Measurements from ENCODE around the gene CCDC92B. TPM values are rescaled to one million over a fixed set of nuclear protein-coding genes. Genes with fewer than 3 reads are reported as not detected.

The CCDC92B gene
- total and polyA plus RNA-seq, 2 experiments from 2014 or later, result 0.10 TPM; not detected in 1

GRCh38 chr17:2712300-2713043, 37.0 kb downstream of the CCDC92B start:
- 81% methylated on average over 36 of the region's 36 CpGs for WGBS (ENCODE audit: low lambda C conversion rate, missing lambda C conversion rate)
- Histone ChIP-seq H3K36me3 (replicated peaks; ENCODE audit: insufficient read depth, low read depth) (no peaks in the 10 kb centered on the region), H3K9me2 (replicated peaks; ENCODE audit: insufficient read depth) (no peaks in the 10 kb centered on the region), H3K27ac (peak overlapping the region; percentile 52), H3K4me2 (peak overlapping the region; percentile 81), H4K20me1 (ENCODE audit: insufficient read depth, poor library complexity, severe bottlenecking) (peaks cover 30% of the 10 kb centered on the region), H3K79me2 (peaks cover 38% of the 10 kb centered on the region), H2AFZ (peak overlapping the region; percentile 95), H3K4me3 (no peak overlapping the region), H3K4me1 (ENCODE audit: insufficient read depth) (peaks cover 35% of the 10 kb centered on the region), H3K9me3 (ENCODE audit: low read depth) (no peaks in the 10 kb centered on the region), H3K27me3 (no peaks in the 10 kb centered on the region)
- TF ChIP-seq CTCF (IDR thresholded peaks at IDR 0.05; ENCODE audit: poor library complexity), result no peak
- TF ChIP-seq EZH2 (IDR thresholded peaks at IDR 0.05; ENCODE audit: borderline replicate concordance), result no peak
- TF ChIP-seq EZH2phosphoT487 (IDR thresholded peaks at IDR 0.05; ENCODE audit: low read depth, severe bottlenecking, unreplicated experiment), result no peak
- no peak for DNase-seq (ENCODE audit: low spot score)

DNA sequence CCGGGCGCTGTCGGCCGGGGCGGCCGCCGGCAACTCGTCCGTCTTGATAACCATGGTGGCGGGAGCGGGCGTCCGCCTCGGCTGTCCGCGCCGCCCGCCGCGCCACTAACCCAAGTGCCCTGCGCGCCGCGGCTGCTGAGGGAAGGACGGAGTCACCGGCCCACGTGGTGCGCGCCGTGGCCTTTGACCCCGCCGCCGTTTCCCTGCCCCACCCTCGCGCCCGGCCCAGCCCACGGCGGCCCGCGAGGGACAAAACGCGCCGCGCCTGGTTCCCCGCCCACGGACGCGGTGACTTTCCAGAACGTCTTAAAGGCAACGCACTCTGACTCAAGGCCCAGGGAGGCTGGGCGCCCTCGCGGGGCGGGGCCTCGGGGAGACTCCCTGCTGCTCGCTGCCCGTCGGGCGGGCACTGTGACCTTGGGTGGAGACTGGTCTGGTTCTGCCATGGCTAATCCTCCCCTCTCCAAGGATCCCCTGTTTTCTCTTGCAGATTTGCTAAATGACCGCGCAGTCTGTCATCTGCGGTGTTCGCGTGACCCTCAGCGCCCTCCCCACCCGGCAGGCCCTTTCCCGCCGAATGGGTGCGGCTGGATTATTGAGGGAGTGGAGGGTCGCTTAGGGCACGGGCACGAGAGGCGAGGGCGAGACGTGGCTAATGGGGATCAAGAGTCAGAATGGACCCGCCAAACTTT, 37.7 kb downstream of the CCDC92B start, which contains the start of gene CLUH:
TSS of gene CLUH (minus strand) at position 157 of the 692 bp plus-strand sequence. CDS start at position 54, 103 bp downstream.
- WGBS (ENCODE audit: low lambda C conversion rate, missing lambda C conversion rate), result 12% methylated on average over 68 of the region's 76 CpGs
- H3K9me2 ChIP-seq (replicated peaks; ENCODE audit: insufficient read depth), result no peaks in the 10 kb centered on the region
- no peak for TF ChIP-seq CTCF (IDR thresholded peaks at IDR 0.05; ENCODE audit: poor library complexity)
- H4K20me1 ChIP-seq (ENCODE audit: insufficient read depth, poor library complexity, severe bottlenecking), result peaks cover 36% of the 10 kb centered on the region
- peak within 1 kb of the TSS; percentile 82 for H3K4me3 ChIP-seq
- DNase-seq (ENCODE audit: low spot score), result peak; percentile 98
- no peaks in the 10 kb centered on the region for H3K36me3 ChIP-seq (replicated peaks; ENCODE audit: insufficient read depth, low read depth)
- H3K9me3 ChIP-seq (ENCODE audit: low read depth), result no peaks in the 10 kb centered on the region
- H3K4me2 ChIP-seq, result peak within 1 kb of the TSS; percentile 96
- H3K27ac ChIP-seq, result peak within 1 kb of the TSS; percentile 55
- H3K27me3 ChIP-seq, result no peaks in the 10 kb centered on the region
- H3K4me1 ChIP-seq (ENCODE audit: insufficient read depth), result peaks cover 35% of the 10 kb centered on the region
- H2AFZ ChIP-seq, result peak within 1 kb of the TSS; percentile 95
- peaks cover 45% of the 10 kb centered on the region for H3K79me2 ChIP-seq

GRCh38 chr17:2710803-2711607, 38.4 kb downstream of the CCDC92B start:
- peaks cover 52% of the 10 kb centered on the region for H3K79me2 ChIP-seq

More at GRCh38 chr17:2710803-2711607, 38.4 kb downstream of the CCDC92B start:
- Histone ChIP-seq H4K20me1 (ENCODE audit: insufficient read depth, poor library complexity, severe bottlenecking) (peaks cover 38% of the 10 kb centered on the region), H3K27ac (peak overlapping the region; percentile 55), H3K4me2 (peak overlapping the region; percentile 96), H3K27me3 (no peaks in the 10 kb centered on the region), H3K9me3 (ENCODE audit: low read depth) (no peaks in the 10 kb centered on the region), H3K36me3 (replicated peaks; ENCODE audit: insufficient read depth, low read depth) (no peaks in the 10 kb centered on the region), H3K9me2 (replicated peaks; ENCODE audit: insufficient read depth) (no peaks in the 10 kb centered on the region), H3K4me3 (peak overlapping the region; percentile 82), H3K4me1 (ENCODE audit: insufficient read depth) (peaks cover 36% of the 10 kb centered on the region), H2AFZ (no peak overlapping the region)
- DNase-seq (ENCODE audit: low spot score), result peak; percentile 56
- WGBS (ENCODE audit: low lambda C conversion rate, missing lambda C conversion rate), result 2% methylated on average over 66 of the region's 82 CpGs
- no peak for TF ChIP-seq EZH2phosphoT487 (IDR thresholded peaks at IDR 0.05; ENCODE audit: low read depth, severe bottlenecking, unreplicated experiment)
- no peak for TF ChIP-seq CTCF (IDR thresholded peaks at IDR 0.05; ENCODE audit: poor library complexity)
- no peak for TF ChIP-seq EZH2 (IDR thresholded peaks at IDR 0.05; ENCODE audit: borderline replicate concordance)
